Gastrocnemius medialis (tissue), 4 donors: ENCODE data around the gene SIK3.

Experiments
- POLR2A ChIP-seq, 2 donors: fragments of 450-650 bp; IDR thresholded peaks; one replicate each; pipeline ENCODE4 v1.6.1; 2017; ENCODE audit warnings: antibody characterized with exemption in 2 of 2, mild to moderate bottlenecking in 2 of 2, moderate library complexity in 2 of 2
- TF ChIP-seq, protein P1 (sequence below), 5 experiments: fragments of 450-650 bp in 3 of 5; fragments of 200-600 bp in 2 of 5; sonication (generic) in 2 of 5; IDR thresholded peaks in 4 of 5; conservative IDR thresholded peaks in 1 of 5; 1 replicate in 4 of 5; 2 replicates in 1 of 5; pipeline ENCODE4 v1.5.1; 2016 to 2019; ENCODE audit warnings: antibody characterized with exemption in 5 of 5, mild to moderate bottlenecking in 3 of 5, moderate library complexity in 3 of 5

DNA sequence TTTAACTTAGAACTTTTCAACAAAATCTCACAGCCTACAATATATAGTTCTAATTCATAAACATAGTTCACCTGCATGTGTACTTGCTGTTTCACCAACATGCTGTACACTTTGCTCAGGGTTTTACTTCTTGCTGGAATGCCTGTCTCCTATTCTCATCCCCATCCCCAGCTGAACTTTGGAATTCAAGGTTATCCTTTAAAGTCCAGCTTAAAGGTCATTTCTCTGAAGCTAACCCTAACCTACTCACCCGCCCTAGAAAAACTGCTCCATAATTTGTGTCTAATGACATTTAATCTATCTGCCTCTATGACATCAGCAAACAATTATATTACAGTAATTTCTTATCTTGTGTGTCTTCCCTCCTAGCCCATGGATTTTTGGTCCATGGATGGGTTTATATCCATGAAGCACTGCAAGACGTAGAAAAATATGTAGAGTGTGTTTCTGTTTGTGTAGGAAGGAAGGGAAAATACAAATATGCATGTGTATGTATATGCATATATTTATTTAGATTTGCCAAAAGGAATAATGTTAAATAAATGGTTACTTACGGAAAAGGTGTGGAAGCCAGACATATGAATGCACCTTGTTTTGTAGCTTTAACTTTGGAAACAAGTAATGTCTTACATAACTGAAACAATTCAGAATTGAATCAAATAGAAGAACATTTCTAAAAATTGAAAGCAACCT, 161.3 kb downstream of the SIK3 start:
- no peak for TF ChIP-seq POLR2A (IDR thresholded peaks at IDR 0.05)
- TF ChIP-seq, protein P1, sequence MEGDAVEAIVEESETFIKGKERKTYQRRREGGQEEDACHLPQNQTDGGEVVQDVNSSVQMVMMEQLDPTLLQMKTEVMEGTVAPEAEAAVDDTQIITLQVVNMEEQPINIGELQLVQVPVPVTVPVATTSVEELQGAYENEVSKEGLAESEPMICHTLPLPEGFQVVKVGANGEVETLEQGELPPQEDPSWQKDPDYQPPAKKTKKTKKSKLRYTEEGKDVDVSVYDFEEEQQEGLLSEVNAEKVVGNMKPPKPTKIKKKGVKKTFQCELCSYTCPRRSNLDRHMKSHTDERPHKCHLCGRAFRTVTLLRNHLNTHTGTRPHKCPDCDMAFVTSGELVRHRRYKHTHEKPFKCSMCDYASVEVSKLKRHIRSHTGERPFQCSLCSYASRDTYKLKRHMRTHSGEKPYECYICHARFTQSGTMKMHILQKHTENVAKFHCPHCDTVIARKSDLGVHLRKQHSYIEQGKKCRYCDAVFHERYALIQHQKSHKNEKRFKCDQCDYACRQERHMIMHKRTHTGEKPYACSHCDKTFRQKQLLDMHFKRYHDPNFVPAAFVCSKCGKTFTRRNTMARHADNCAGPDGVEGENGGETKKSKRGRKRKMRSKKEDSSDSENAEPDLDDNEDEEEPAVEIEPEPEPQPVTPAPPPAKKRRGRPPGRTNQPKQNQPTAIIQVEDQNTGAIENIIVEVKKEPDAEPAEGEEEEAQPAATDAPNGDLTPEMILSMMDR (IDR thresholded peaks at IDR 0.05 in 4 of 5, conservative IDR thresholded peaks at IDR 0.05 in 1 of 5): no peak
